BLaER1 treated with 17β-estradiol and CSF1 and Interleukin-3, amounts not matched to agents 10 nM and 100 nM (cell line): ENCODE data around the gene ITPRIPL2.

ENCODE experiments used
- H3K27ac ChIP-seq, 11 experiments: shearing (Covaris generic); formaldehyde crosslinking; 2 replicates each; pipeline ENCODE4 v1.8.1; 2022
- H3K27me3 ChIP-seq, 11 experiments: shearing (Covaris generic); formaldehyde crosslinking; 2 replicates each; pipeline ENCODE4 v1.8.1; 2022
- H3K36me3 ChIP-seq, 11 experiments: shearing (Covaris generic); formaldehyde crosslinking; 2 replicates each; pipeline ENCODE4 v1.8.1; 2022
- H3K4me1 ChIP-seq, 10 experiments: shearing (Covaris generic); formaldehyde crosslinking; 2 replicates each; pipeline ENCODE4 v1.8.1; 2022
- H3K4me2 ChIP-seq, 11 experiments: shearing (Covaris generic); formaldehyde crosslinking; 2 replicates each; pipeline ENCODE4 v1.8.1; 2022
- H3K4me3 ChIP-seq, 10 experiments: shearing (Covaris generic); formaldehyde crosslinking; 2 replicates each; pipeline ENCODE4 v1.8.1; 2022
- H3K9ac ChIP-seq, 11 experiments: shearing (Covaris generic); formaldehyde crosslinking; 2 replicates each; pipeline ENCODE4 v1.8.1; 2022
- H3K9me3 ChIP-seq, 11 experiments: shearing (Covaris generic); formaldehyde crosslinking; replicated peaks in 1 of 11; 2 replicates each; pipeline ENCODE4 v1.8.1; 2022
- H4K20me1 ChIP-seq, 11 experiments: shearing (Covaris generic); formaldehyde crosslinking; 2 replicates each; pipeline ENCODE4 v1.8.1; 2022
- Cebpa-rat ChIP-seq, 11 experiments: shearing (Covaris generic); IDR thresholded peaks; 2 replicates each; pipeline ENCODE4 v1.8.1; 2022

Gene ITPRIPL2

DNA sequence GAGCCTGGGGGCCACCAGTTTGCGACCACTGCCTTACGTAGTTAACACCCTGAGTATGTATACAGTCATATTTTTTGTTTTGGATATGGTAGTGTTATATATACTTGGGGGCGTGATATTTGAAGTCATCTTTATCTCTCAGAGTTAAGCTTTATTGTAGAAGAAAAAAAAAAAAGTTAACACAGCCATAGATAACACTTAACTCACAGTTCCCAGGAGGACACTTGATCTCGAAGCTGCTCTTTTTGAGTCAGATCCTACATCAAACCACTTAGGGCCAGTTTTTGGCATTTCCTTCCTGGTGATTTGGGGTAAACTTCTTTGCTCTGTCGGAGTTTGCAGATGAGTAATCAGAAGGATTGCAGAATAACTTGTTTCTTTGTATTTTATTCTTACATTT, 5.8 kb downstream of the ITPRIPL2 start:
- Histone ChIP-seq H3K4me3 (peak overlapping the region; percentile 14 to 68 (median 48); a peak in 17 of 20 replicates), H3K36me3 (peaks cover 0 to 15% (median 0%) of the 10 kb centered on the region in 11 experiments; a peak in 1 of 22 replicates), H3K9me3 (peaks cover 0 to 11% (median 5%) of the 10 kb centered on the region in 11 experiments; a peak in 16 of 22 replicates), H3K4me2 (peak overlapping the region; percentile 70 to 92 (median 81)), H4K20me1 (no peaks in the 10 kb centered on the region), H3K27me3 (peaks cover 0 to 5% (median 0%) of the 10 kb centered on the region in 11 experiments; a peak in 3 of 22 replicates), H3K4me1 (peaks cover 39 to 74% (median 71%) of the 10 kb centered on the region in 10 experiments), H3K27ac (peak overlapping the region; percentile 53 to 93 (median 83)), H3K9ac (peak overlapping the region in 10 of 11 experiments; percentile 43 to 92 (median 76); a peak in 21 of 22 replicates)
- no peak for TF ChIP-seq Cebpa-rat (IDR thresholded peaks at IDR 0.05)

DNA sequence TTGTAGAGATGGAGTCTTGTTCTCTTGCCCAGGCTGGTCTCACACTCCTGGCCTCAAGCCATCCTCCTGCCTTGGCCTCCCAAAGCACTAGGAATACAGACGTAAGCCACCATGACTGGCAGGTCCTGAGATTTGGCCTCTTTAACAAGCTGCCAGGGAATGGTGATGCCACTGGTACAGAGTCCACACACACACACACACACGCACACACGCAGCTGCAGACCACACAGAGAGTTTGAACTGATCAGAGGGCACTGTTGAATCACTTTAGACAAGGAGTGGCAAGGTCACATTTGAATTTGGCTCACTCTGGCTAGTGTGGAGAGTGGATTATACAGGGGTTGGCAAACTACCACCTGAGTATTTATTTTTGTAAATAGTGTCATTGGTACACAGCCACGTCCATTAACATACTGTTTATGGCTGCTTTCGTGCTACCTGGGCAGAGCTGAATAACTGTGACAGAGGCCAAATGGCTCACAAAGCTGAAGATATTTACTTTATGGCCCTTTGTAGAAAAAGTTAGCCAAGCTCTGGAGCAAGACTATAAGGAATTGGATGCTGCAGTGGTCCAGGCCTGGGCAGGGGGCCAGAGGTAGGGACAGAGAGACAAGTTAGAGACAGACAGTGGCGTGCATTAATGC, 9.9 kb downstream of the ITPRIPL2 start:
- Histone ChIP-seq H3K36me3 (peaks cover 0 to 16% (median 0%) of the 10 kb centered on the region in 11 experiments; a peak in 1 of 22 replicates), H3K27ac (no peak overlapping the region), H3K9me3 (peaks cover 13 to 33% (median 28%) of the 10 kb centered on the region in 11 experiments), H3K4me3 (no peak overlapping the region), H4K20me1 (no peaks in the 10 kb centered on the region), H3K4me1 (peaks cover 30 to 57% (median 52%) of the 10 kb centered on the region in 10 experiments), H3K4me2 (no peak overlapping the region), H3K9ac (no peak overlapping the region), H3K27me3 (no peaks in the 10 kb centered on the region)
- no peak for TF ChIP-seq Cebpa-rat (IDR thresholded peaks at IDR 0.05)

DNA sequence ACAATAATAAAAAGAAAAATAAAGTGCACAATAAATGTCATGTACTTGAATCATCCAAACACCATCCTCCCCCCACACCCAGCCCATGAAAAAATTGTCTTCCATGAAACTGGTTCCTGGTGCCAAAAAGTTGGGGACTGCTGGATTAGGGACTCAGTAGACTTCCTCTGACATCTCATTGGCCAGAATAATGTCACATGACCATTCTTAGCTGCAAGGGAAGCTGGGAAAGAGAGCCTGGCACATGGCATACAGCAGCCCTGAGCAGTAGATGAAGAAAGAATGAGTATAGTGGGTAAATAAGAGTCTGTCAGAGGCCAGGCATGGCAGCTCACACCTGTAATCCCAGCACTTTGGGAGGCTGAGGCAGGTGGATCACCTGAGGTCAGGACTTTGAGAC, 12.5 kb downstream of the ITPRIPL2 start:
- Histone ChIP-seq H3K27me3 (no peaks in the 10 kb centered on the region), H3K4me1 (peaks cover 40 to 58% (median 52%) of the 10 kb centered on the region in 10 experiments), H3K4me3 (no peak overlapping the region), H3K27ac (no peak overlapping the region), H3K36me3 (peaks cover 0 to 11% (median 0%) of the 10 kb centered on the region in 11 experiments; a peak in 1 of 22 replicates), H4K20me1 (no peaks in the 10 kb centered on the region), H3K9me3 (peaks cover 13 to 33% (median 28%) of the 10 kb centered on the region in 11 experiments), H3K9ac (no peak overlapping the region), H3K4me2 (peak overlapping the region in 3 of 11 experiments; percentile 86 to 91 (median 88); a peak in 3 of 22 replicates)
- TF ChIP-seq Cebpa-rat (IDR thresholded peaks at IDR 0.05): no peak

DNA sequence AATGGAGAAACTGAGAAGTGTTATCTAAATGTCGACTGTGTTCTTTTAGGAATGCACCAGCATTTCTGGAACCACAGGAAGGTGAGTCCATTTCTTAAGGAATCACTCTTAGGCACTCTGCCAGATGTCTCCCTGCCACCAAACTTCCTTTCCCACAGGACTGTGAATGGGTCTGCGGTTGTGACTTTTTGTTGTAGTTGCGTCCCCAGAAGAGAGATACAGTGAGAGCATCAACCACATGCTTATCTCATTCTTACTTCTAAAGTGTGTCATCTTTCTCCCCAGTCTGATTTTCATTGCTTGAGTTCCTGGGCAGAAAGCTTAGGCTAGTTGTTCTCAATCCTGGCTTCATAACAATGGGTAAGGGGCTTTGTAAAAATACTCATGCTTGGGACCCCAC, 13.4 kb downstream of the ITPRIPL2 start:
- Histone ChIP-seq H3K27me3 (no peaks in the 10 kb centered on the region), H3K9ac (peak overlapping the region in 5 of 11 experiments; percentile 3 to 52 (median 35); a peak in 5 of 22 replicates), H3K27ac (peak overlapping the region in 7 of 11 experiments; percentile 14 to 88 (median 77); a peak in 13 of 22 replicates), H3K36me3 (0 out of 22 replicates have a peak, but pooled peaks cover 0 to 6% (median 0%) of the 10 kb centered on the region in 11 experiments), H4K20me1 (no peaks in the 10 kb centered on the region), H3K9me3 (peaks cover 13 to 33% (median 28%) of the 10 kb centered on the region in 11 experiments), H3K4me3 (no peak overlapping the region), H3K4me1 (peaks cover 49 to 59% (median 55%) of the 10 kb centered on the region in 10 experiments), H3K4me2 (peak overlapping the region; percentile 26 to 91 (median 87); a peak in 18 of 22 replicates)
- no peak for TF ChIP-seq Cebpa-rat (IDR thresholded peaks at IDR 0.05)

DNA sequence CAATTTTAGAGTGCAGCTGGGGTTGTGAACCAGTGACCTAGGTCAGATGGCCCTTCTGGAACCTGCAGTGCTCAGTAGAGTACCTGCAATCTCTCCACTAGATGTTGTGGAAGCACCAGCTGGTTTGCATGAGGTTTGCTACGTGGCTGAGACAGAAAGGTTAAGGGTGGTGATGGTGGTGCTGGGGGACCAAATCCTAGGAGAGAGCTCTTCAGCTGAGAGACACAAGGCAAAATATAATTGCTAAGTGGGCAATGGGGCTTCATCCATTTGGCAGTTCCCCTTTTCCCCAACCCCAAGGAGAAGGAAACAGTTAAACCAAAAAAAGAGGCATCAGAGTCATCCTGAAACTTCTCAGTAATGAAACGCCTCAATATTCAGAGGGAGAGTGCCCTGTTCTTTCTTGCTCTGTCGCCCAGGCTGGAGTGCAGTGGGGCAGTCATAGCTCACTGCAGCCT, 13.9 kb downstream of the ITPRIPL2 start:
- Histone ChIP-seq H3K4me2 (peak overlapping the region; percentile 26 to 91 (median 87); a peak in 21 of 22 replicates), H3K27ac (peak overlapping the region in 9 of 11 experiments; percentile 0 to 88 (median 68); a peak in 18 of 22 replicates), H3K36me3 (0 out of 22 replicates have a peak, but pooled peaks cover 0 to 6% (median 0%) of the 10 kb centered on the region in 11 experiments), H3K9ac (peak overlapping the region in 7 of 11 experiments; percentile 3 to 52 (median 35); a peak in 9 of 22 replicates), H3K27me3 (no peaks in the 10 kb centered on the region), H4K20me1 (no peaks in the 10 kb centered on the region), H3K4me1 (peaks cover 54 to 64% (median 60%) of the 10 kb centered on the region in 10 experiments), H3K9me3 (peaks cover 13 to 33% (median 28%) of the 10 kb centered on the region in 11 experiments), H3K4me3 (peak overlapping the region in 2 of 10 experiments; percentile 23 to 29; a peak in 2 of 20 replicates)
- TF ChIP-seq Cebpa-rat (IDR thresholded peaks at IDR 0.05): no peak

DNA sequence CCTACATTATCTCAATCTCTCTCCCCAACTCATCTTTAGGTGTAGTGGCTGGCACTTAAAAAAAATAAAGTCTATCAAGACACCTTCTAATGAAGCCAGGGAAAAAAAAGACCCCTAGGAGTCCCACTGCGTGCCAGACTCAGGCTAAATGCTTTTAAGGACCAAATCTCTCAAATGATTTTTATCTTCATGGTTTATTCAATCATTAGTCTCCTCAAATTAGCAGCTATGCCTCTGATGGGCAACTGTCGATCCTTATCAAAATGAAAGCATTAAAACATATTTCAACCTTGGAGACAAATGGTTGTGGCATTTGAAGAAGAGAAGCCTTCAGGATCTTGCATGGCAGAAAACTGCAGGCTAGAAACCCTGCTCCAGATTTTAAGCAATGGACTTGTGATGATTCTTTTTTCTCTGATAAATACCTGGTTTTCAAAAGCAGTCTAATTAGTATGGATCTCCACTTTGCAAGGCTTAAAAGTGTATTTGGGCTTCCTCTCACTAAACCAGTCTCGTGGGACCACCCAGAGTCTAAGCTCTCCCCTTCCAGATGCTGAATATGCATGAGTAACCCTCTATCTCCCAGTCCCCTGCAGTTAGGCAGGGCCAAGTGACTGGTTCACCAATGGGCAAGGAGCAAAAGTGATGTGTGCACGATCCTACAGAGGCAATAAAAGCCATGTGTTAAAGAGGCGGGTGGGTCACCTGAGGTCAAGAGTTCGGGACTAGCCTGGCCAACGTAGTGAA, 14.9 kb downstream of the ITPRIPL2 start:
- TF ChIP-seq Cebpa-rat (IDR thresholded peaks at IDR 0.05): no peak
- no peaks in the 10 kb centered on the region for H3K27me3 ChIP-seq
- H3K36me3 ChIP-seq: 0 out of 22 replicates have a peak, but pooled peaks cover 0 to 6% (median 0%) of the 10 kb centered on the region in 11 experiments
- peak overlapping the region in 1 of 10 experiments; percentile 29; a peak in 1 of 20 replicates for H3K4me3 ChIP-seq
- H3K9ac ChIP-seq: peak overlapping the region in 7 of 11 experiments; percentile 5 to 52 (median 35); a peak in 8 of 22 replicates
- H3K4me1 ChIP-seq: peaks cover 58 to 72% (median 69%) of the 10 kb centered on the region in 10 experiments
- H3K4me2 ChIP-seq: peak overlapping the region; percentile 68 to 91 (median 87)
- peaks cover 13 to 33% (median 28%) of the 10 kb centered on the region in 11 experiments for H3K9me3 ChIP-seq
- no peaks in the 10 kb centered on the region for H4K20me1 ChIP-seq
- H3K27ac ChIP-seq: peak overlapping the region in 10 of 11 experiments; percentile 10 to 88 (median 72); a peak in 17 of 22 replicates

DNA sequence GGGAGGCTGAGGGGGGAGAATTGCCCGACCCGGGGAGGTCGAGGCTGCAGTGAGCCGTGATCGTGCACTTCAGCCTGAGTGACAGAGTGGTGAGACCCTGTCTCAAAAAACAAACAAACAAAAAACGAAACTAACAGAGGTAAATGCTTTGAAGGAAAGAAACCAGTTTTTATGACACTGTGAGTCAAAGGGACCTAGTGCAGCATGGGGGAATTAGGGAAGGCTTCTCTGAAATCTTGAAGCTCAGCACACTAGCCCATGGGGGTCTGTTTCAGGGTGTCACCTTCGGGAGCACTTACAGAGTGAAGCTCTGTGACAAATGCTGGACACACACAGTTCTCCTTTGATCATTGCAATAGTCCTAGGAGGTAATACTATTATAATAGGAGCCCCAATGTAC, 16.6 kb downstream of the ITPRIPL2 start:
- Histone ChIP-seq H3K4me2 (peak overlapping the region; percentile 68 to 91 (median 87)), H3K9me3 (peaks cover 12 to 18% (median 14%) of the 10 kb centered on the region in 11 experiments; a peak in 21 of 22 replicates), H3K27me3 (no peaks in the 10 kb centered on the region), H3K4me3 (peak overlapping the region in 4 of 10 experiments; percentile 3 to 53 (median 40); a peak in 5 of 20 replicates), H3K4me1 (peaks cover 58 to 90% (median 71%) of the 10 kb centered on the region in 10 experiments), H3K9ac (peak overlapping the region in 9 of 11 experiments; percentile 19 to 76 (median 56); a peak in 14 of 22 replicates), H4K20me1 (no peaks in the 10 kb centered on the region), H3K27ac (peak overlapping the region; percentile 57 to 88 (median 77); a peak in 21 of 22 replicates), H3K36me3 (0 out of 22 replicates have a peak, but pooled peaks cover 0 to 3% (median 0%) of the 10 kb centered on the region in 11 experiments)
- no peak for TF ChIP-seq Cebpa-rat (IDR thresholded peaks at IDR 0.05)
